ENCODE data around the gene DOCK8.

DOCK8 gene

DNA sequence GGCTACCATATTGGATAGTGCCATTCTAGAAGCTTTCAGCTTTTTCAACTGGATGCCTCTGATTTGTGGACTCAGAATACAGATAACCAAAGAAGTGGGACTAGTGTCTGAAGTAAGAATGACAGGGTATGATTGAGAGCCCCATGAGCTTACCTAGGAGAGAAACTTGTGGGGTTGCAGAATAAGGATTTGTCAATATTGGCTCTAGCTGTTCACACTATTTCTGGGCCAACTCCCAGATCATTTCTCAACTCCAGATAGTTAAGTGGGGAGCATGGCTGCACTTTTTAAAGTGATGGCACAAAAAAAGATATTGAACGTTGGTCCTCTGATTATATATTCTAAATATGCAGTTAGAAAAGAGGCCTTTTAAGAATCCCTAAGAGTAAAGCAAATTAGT lies 252.1 kb downstream of the DOCK8 start:
- TF ChIP-seq CTCF (IDR thresholded peaks at IDR 0.05; ENCODE audit: low read depth, low read length), result no peak

GRCh38 chr9:468766-469426 lies 254.2 kb downstream of the DOCK8 start:
- DNase-seq (ENCODE audit: extremely low read depth, low read depth), result no peak

More for the DNA sequence above, 252.1 kb downstream of the DOCK8 start:
- no peak for DNase-seq (ENCODE audit: extremely low read depth, low read depth)

GRCh38 chr9:469672-470551 lies 255.2 kb downstream of the DOCK8 start:
- no peak for TF ChIP-seq CTCF (IDR thresholded peaks at IDR 0.05; ENCODE audit: low read depth, low read length)
- peak; percentile 66 for DNase-seq (ENCODE audit: extremely low read depth, low read depth)

More at GRCh38 chr9:468766-469426, 254.2 kb downstream of the DOCK8 start:
- TF ChIP-seq CTCF (IDR thresholded peaks at IDR 0.05; ENCODE audit: low read depth, low read length), result no peak

GRCh38 chr9:470552-471194 lies 256.0 kb downstream of the DOCK8 start:
- DNase-seq (ENCODE audit: extremely low read depth, low read depth), result no peak
- TF ChIP-seq CTCF (IDR thresholded peaks at IDR 0.05; ENCODE audit: low read depth, low read length), result no peak

- TF ChIP-seq CTCF (IDR thresholded peaks at IDR 0.05; ENCODE audit: low read depth, low read length), result no peak
- DNase-seq (ENCODE audit: extremely low read depth, low read depth), result no peak
These were observed 256.7 kb downstream of the DOCK8 start for GRCh38 chr9:471320-471719.

DNA sequence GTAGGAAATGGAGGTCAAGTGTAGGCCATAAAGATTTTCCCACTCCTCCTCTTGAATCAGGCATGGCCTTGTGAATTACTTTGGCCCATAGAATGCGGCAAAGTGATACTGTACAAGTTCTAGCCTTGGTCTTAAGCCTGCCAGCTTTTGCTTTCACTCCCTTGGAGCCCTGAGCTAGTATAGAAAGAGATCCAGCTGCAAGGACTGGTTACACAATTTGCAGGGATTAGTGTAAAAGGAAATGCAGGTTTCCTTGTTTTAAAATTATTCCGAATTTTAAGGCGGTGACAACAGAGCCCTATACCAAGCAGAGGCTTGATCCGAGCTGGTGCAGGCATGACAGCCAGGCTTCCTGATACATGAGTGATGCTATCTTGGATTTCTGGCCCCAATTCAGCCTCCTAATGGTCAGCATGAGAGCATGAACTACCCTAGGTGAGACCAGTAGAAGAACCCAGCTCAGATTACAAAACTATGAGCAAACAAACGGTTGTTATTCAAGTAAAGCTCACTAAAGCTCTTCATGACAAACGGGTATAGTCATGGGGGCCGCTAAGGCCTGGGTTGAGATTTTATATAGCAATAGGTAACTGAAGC lies 257.9 kb downstream of the DOCK8 start:
- no peak for TF ChIP-seq CTCF (IDR thresholded peaks at IDR 0.05; ENCODE audit: low read depth, low read length)
- no peak for DNase-seq (ENCODE audit: extremely low read depth, low read depth)

All from AG09319 (cell line).